A549 treated with DMSO at 1 μM for 4 hours (cell line): Measurements from ENCODE around the gene AQP4. TPM values are rescaled to one million over a fixed set of nuclear protein-coding genes. Genes with fewer than 3 reads are reported as not detected.

Experiments used
- total RNA-seq: library from RNA; stranded (reverse); fragments of 200-300 nt; extraction: Qiagen RNA extraction; gene quantifications from 5 replicates; pipeline ENCODE4 v1.2.3, GENCODE V29; 2022; ENCODE audit warnings: low read depth

Gene AQP4
- 0.06 TPM in 1 of 5 replicates, not detected in the others for total RNA-seq

GRCh38 chr18:26865557-26865956, at the start of gene AQP4:
AQP4 (minus strand) TSS chr18:26865707; CDS start chr18:26865689, 18 bp downstream.

